ENCODE data around the gene TMEM126B. TPM values are rescaled to one million over a fixed set of nuclear protein-coding genes. Genes with fewer than 3 reads are reported as not detected.

The TMEM126B gene
- total and polyA plus RNA-seq, 2 donors (not counting 1 experiment from before 2014, with no cell fraction given), result 21.7 to 38.5 TPM

Other genes starting within 250 kb of the TMEM126B start
- gene DLG2, start 1.2 kb upstream of the TMEM126B start, total RNA-seq, result 5.4 and 5.8 TPM in 2 replicates
- 0.54 and 0.71 TPM in 2 replicates for gene DLG2, start 1.2 kb upstream of the TMEM126B start, polyA plus RNA-seq
- 13.0 and 15.8 TPM in 2 replicates for gene TMEM126A, start 19.4 kb downstream of the TMEM126B start, total RNA-seq
- gene TMEM126A, start 19.4 kb downstream of the TMEM126B start, polyA plus RNA-seq, result 15.6 and 19.1 TPM in 2 replicates
- gene CREBZF, start 36.5 kb downstream of the TMEM126B start, total RNA-seq, result 109 and 110 TPM in 2 replicates
- 64.9 and 109 TPM in 2 replicates for gene CREBZF, start 36.5 kb downstream of the TMEM126B start, polyA plus RNA-seq
- not detected in 2 replicates for gene CCDC89, start 57.6 kb downstream of the TMEM126B start, total RNA-seq
- not detected in 2 replicates for gene CCDC89, start 57.6 kb downstream of the TMEM126B start, polyA plus RNA-seq
- gene SYTL2, start 182.5 kb downstream of the TMEM126B start, total RNA-seq, result 2.3 and 2.9 TPM in 2 replicates
- 0.68 and 0.86 TPM in 2 replicates for gene SYTL2, start 182.5 kb downstream of the TMEM126B start, polyA plus RNA-seq
- not detected in 2 replicates for gene CCDC83, start 226.8 kb downstream of the TMEM126B start, total RNA-seq
- not detected in 2 replicates for gene CCDC83, start 226.8 kb downstream of the TMEM126B start, polyA plus RNA-seq

Measured in B cell (primary cell).